GM19043 (cell line): ENCODE measurements around the gene DSG1.
"Not testable (repeated sequence)": the region's sequence is repeated elsewhere in the genome, so short reads cannot be mapped to it uniquely, and the experiment has no call there.

Experiments used
- ATAC-seq: cut with Tn5 transposase; IDR thresholded peaks from one replicate; pipeline ENCODE4 v1.9.1; 2021; ENCODE audit warnings: low read depth; ENCODE audit not compliant: unreplicated experiment

DSG1 gene

DNA sequence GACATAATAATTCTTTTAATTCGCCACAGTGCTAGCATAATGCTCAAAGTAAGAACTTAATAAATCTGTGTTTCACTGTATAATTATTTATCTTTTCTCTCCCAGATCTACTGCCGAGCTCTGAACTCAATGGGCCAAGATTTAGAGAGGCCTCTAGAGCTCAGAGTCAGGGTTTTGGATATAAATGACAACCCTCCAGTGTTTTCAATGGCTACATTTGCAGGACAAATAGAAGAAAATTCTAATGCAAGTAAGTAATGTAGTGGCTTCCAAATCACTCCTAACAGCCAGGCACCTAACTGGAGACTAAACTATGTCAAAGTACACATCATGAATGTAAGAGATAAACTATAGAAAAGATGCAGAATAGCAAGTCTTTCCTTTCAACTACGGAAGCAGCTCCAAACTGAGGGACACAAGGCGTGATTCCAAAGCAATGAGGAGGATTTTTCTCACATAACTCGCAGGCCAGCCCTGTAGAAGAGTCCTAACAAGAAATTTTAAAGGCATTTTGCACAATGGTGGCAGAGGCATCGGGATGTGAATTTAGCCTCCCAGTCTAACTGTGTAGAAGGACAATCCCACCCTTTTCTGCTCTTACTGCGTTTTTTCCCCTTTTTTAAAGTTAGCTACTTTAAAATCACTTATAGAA, 12.0 kb downstream of the DSG1 start:
- ATAC-seq, result no peak

DNA sequence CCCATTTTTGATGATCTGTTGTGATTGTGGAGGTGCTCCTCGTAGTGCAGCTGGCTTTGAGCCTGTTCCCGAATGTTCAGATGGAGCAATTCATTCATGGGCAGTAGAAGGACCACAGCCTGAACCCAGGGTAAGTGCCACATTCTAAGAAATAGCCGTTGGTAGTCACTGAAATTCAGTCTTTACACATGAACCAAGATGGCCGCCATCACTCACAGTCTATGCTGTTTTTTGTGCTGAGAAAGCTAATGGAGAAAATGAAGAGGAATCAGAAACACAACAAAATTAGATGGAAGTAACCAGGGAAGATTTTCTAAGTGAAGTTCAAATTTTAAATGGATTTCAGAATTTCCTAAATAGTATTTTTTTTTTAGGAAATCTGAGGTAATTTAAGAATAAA, 25.5 kb downstream of the DSG1 start:
- ATAC-seq, result no peak

DNA sequence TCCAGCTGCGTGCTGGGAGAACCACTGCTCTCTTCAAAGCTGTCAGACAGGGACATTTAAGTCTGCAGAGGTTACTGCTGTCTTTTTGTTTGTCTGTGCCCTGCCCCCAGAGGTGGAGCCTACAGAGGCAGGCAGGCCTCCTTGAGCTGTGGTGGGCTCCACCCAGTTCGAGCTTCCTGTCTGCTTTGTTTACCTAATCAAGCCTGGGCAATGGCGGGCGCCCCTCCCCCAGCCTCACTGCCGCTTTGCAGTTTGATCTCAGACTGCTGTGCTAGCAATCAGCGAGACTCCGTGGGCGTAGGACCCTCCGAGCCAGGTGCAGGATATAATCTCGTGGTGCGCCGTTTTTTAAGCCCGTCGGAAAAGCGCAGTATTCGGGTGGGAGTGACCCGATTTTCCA, 35.4 kb downstream of the DSG1 start:
- ATAC-seq, result not testable (repeated sequence)

DNA sequence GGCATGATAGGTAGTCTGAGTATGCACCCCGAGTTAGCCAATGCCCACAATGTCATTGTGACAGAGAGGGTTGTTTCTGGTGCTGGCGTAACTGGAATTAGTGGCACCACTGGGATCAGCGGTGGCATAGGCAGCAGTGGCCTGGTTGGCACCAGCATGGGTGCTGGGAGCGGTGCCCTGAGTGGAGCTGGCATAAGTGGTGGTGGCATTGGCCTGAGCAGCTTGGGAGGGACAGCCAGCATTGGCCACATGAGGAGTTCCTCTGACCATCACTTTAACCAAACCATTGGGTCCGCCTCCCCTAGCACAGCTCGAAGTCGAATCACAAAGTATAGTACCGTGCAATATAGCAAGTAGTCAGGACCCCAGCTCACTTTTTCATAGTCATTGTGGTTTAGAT, 37.0 kb downstream of the DSG1 start:
- no peak for ATAC-seq

DNA sequence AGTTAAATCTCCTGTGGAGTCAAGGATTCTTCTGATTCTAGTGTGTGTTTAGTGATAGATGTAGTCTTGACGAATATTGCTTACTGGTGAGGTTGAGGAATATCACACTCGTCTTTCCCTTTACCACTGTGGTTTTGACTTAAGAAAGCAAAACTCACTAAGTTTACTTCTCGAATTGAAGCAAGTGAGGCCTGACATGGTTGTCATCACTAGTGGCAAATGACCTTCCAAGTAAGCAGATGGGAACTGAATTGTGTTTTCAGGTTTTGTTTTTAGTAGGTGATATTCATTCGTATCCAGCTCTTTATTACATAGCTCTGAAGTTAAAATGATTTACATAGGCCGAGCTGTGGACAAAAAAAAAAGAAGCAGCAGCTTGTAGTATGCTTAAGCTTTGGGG, 38.1 kb downstream of the DSG1 start:
- no peak for ATAC-seq

DNA sequence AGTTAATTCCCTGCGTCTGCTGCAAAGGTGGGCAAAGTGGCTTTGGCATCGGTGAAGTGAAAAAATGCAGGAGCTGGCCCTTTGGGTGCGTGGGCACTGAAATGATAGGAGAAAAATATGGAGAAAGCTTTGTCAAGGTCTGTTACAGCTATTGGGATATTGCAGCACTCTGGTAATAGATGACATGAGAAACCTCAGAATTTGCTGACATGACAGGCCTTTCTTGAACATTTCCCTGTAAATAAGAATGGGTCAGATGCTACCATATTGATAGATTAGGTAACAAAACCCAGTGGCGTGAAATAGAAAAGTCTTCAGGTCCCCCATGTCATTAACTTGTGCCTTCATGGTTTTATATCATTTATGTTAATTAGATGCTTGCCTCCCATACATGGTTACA, 46.2 kb downstream of the DSG1 start:
- ATAC-seq, result no peak

DNA sequence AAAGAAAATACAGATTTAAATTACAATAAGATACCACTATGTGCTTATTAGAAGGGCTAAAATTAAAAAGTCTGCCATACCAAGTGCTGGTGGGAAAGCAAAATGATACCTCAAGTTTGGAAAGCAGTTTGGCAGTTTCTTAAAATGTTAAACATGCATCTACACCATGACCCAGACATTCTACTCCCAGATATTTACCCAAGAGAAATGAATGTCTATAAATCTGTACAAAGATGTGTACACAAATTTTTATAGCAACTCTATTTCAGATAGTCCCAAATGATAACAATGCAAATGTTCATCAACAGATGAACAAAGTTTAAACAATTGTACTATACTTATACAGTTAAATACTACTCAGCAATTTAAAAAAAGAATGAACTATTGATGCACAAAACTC, 51.5 kb downstream of the DSG1 start:
- ATAC-seq, result no peak

DNA sequence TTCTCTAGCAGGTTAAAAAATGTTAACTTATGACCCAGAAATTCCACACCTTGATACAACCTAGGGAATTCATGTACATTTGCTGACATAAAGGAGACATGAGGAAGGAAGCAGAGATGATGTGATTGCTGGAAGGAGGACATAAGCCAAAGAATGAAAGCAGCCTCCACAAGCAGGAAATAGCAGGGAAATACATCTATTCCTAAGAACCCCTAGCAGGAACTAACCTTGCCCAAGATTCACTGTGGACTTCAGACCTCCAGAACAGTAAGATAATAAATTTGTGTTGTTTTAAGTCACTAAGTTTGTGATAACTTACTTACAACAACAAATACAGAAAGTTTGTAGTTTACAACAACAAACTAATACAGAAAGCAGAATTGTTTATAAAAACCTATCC, 54.0 kb downstream of the DSG1 start:
- no peak for ATAC-seq

DNA sequence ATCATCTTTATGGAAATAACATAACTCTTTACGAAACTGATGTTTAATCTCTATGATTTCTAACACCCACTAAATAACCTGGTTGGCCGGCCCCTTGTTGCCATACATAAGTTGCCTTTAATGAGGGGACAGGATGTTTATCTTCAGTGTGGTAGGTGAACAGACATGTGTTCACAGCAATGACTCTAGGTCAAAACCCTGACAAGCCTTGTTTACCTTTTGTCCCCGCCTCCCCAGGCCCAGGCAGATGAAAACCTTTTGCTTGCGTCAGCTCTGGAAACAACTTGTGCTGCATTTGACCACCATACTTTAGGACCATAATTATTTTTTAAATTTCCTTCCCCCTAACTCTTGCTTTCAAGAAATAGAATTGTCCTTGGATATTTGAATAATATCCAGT, 55.7 kb downstream of the DSG1 start:
- ATAC-seq, result no peak

DNA sequence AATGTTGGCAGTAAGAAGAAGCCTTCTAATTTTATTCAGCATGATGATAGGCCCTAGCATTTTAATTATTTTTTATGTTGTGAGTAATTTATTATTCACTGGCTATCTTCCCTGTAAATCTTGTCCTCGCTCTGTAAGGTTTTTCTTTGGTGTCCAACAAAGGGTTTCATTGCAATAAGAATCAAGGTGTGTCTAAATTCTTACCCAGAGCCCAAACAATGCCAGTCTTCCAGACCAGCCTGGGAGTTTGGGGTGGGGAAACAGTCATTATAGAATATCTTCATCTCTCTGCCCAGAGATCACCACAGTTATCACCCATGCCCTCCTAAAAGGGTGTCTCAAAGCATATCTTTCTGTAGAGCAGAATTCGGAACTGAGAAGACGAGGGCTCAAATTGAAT, 58.5 kb downstream of the DSG1 start, which contains the start of gene DSG4:
DSG4 (plus strand) TSS at position 301 of the 400 bp plus-strand sequence. CDS start 135 bp downstream, outside the sequence.
- no peak for ATAC-seq

DNA sequence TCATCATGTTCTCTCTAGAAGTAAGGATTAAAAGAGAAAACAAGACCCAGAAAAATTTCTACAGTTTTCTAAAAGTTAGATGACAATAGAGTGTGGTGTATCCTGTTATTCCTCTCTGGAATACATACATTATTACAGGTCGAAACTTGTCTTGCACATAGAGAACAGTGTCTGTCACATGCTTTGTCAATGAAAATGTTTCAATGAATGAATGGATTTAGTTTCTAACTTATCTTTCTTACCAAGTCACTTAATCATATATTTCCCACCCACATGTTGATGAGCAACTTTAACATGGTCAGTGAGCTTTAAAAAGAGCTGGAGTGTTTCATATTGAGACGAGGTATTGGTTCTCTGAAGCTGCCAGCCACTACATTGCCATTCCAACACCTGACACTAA, 63.0 kb downstream of the DSG1 start:
- ATAC-seq, result no peak

DNA sequence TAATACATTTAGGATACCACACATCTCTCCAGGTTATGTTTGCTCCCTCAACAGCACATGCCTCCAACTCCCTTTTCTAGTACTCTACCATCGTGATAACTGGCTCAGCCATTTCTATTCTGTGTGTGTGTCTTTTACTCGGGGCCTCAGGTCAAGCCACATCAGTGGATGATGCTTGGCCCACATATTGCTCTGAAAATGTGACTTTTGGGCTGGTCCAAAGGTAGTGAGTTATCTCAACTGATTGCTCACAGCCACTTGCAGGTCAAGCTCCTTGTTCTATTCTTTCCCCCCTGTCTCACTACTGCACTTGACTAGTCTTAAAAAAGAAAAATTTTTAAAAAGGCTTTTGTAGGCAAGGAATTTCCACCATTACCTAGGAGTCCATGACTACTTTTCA, 64.1 kb downstream of the DSG1 start:
- ATAC-seq, result no peak

DNA sequence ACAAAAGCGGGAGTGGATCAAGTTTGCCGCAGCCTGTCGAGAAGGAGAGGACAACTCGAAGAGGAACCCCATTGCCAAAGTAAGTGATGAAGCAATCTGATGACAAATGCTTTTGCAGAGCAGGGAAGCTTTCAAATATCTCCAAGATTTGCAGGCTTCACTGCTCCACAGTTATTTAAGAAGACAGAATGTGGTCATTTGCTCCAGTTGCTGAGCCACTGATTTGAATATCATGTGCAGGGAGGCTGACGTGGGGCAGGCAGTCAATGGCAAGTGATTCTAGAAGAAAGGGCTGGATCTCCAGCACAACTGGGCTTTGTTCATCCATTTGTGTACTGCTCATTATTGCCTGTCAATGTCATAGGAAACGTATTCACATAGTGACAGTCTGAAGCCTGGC, 68.8 kb downstream of the DSG1 start:
- no peak for ATAC-seq

DNA sequence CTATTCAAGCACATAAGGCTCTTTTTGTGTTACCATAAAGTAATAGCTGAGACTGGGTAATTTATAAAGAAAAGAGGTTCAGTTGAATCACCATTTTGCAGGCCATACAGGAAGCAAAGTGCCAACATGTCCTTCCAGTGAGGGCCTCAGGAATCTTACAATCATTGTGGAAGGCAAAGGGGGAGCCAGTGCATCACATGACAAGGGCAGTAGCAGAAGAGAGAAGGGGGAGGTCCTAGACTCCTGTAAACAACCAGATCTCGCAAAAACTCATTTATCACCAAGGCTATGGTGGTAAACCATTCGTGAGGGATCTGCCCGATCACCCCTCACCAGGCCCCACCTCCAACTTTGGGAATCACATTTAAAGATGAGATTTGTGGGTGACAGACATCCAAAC, 75.3 kb downstream of the DSG1 start:
- no peak for ATAC-seq

DNA sequence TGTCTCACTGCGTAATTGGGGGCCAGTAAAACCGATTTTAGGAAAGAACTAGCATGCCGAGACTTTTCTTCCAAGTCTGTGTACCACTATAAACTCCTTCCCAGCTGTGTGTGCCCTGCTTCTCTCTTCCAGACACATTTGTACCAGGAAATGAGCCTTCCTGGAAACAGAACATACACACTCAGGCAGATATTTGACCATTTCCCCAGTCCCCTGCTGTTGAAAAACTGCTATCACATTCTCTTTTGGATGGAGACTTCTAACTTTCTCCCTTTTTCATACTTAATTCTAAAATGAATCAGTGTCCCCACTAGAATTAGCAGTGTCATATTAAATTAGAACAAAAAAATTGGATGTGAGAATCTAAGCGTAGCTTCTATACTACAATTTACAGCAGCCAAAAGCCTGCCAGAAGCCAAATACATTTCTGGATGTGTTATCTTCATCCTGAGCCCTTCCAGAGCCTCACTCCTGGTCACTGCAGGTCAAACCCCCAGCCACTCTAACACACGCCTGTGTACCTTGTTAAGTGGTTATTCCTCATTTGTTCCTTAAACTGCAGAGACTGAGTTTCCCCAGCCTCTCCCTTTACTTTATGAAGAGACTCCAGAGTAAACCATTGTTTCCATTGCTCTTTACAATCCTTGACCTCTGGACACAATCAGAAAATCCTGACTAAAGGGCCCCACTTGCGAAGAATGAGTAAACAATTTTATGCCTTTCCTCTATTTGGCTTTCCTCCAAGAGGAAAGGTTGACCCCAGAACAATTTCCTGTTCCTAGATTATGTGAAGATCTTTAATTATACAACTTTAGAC, 79.0 kb downstream of the DSG1 start:
- no peak for ATAC-seq

DNA sequence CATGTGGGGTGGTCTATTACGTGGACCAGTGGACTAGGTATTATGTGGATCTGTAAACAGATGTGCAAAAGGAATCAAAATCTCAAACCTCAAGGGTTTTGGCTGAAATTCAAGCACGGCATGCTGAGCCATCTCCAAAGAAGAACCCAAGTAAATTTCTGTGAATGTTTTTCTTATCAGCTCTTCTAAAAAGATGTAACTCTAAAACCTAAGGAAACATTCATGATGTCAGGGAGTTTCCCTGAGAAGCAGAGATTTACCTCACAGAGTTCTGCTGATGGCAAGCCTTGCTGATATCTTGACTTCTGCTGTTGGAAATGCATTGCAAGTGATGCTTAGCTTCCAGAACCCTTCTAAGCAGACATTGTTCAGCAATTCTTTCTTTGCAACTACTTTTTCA, 80.2 kb downstream of the DSG1 start:
- ATAC-seq, result no peak

DNA sequence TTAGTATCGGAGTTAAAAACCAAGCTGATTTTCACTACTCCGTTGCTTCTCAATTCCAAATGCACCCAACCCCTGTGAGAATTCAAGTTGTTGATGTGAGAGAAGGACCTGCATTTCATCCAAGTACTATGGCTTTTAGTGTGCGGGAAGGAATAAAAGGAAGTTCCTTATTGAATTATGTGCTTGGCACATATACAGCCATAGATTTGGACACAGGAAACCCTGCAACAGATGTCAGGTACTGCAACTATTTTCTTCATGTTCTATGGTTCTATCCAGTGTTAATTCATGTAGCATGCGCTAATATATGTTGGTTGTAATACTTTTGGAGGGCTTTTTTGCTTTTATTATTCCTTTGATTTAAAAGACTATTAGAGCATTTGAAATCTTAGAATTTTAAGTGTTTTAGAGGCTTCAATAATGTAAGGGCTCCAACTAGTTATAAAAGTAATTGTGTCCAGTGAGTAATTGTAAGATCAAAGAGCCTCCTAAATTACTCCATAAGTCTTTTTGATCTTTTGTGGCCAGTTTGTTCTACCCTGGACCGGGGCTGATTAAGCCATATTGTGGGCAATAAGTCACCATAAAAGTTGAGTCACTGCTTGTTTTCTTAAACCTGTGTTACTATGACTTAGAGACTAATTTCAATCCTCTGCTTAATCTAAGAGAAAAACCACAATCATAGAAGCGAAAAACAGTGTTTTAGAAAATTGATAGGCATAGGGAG, 81.5 kb downstream of the DSG1 start:
- ATAC-seq, result no peak

DNA sequence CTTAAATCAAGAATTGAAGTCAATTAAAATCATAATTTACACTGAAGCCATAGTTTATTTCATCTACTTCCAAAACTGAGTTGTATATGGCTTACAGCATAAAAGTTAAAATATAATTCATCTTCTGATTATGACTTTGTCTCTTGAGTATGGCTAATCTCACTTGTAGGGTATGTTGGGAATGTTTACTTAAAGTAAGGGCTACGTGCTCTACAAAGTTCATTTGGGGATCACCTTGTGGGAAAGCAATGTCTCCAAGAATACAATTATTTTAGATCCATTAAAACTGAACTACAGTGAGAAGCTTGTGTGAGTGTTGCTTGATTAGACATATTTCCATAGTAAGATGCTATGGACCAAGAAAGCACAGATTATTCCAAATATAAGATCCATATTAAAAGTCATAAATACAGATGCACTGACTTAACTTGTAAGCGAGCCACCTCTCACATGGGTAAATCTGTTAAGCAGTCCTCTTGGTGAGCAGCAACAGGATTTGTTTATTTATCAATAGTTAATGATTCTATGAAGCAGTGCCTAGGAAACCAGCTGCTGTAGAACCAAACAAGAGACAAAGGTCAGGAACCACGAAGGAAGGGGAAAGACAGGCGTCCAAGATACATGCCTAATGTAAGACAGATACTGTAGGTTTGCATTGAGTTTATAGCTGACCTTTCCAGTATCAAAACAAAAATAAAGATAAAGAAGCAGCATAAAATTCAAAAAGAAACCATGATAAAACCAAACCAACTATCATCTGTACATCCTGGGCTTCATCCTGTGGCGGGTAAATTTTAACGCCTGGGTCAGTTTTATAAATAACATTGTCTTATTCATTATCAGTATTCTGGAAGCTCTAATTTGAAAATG, 83.4 kb downstream of the DSG1 start:
- ATAC-seq, result no peak

DNA sequence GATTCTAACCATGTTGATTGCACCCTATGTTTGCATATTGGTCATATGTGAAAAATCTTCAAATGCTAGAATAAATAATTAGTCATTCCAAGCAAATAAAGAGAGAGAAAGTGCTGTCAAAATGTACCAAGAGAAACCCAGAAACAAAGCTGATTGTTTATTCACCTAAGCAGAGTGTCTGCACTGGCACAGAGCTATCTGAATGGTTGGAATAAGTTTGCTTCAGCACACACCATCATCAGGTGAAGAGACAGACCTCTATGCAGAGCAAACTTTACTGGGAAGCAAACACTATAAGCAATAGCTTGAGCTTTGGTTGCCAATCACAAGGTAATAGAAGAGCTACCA, 84.0 kb downstream of the DSG1 start:
- ATAC-seq, result no peak

DNA sequence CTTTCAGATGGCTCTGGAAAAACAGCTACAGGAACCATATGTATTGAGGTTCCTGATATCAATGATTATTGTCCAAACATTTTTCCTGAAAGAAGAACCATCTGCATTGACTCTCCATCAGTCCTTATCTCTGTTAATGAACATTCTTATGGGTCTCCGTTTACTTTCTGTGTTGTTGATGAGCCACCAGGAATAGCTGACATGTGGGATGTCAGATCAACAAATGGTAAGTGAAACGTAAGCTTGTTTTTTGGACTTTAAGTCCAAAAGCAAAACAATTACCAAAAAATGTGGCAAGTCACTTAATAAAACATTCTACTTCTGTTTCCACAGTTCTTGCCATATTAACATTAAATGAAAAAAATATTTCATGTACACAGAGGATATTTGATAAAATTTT, 85.4 kb downstream of the DSG1 start:
- ATAC-seq, result no peak
